ENCODE results near the gene KSR1.
"Not testable (repeated sequence)": the region's sequence is repeated elsewhere in the genome, so short reads cannot be mapped to it uniquely, and the experiment has no call there.

The KSR1 gene

DNA sequence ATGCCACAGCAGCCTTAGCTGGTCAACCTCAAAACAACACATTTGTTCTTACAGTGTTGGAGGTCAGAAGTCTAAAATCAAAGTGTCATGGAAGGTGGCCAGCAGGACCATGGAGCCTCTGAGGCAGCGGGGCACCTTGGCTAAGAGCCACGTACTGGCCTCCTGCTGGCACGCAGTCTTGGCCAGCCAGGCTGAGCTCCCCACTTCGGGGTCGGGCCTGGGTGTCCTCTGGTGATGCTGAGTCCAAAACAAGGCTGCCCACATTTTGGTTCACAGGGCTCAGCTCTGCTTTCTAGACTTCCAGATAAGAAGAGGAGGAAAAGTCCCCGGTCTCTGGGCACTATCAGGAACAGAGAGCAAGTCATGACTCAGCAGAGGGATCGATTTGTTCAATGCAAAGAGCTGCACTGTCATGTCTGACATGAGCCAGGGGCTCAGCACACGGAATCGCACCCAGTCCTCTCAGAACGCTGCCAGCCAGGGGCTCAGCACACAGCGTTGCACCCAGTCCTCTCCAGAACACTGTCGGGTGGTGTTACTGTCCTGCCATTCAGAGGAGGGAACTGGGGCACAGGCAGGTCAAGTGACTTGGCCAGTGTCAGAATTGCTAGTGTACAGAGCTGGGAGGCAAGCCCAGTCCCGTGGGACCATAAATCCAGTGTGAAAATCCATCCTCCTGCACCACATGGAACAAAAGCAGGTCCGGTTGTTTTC is 177.2 kb downstream of the KSR1 start:
- DNase-seq (ENCODE audit: low read depth), result no peak

DNA sequence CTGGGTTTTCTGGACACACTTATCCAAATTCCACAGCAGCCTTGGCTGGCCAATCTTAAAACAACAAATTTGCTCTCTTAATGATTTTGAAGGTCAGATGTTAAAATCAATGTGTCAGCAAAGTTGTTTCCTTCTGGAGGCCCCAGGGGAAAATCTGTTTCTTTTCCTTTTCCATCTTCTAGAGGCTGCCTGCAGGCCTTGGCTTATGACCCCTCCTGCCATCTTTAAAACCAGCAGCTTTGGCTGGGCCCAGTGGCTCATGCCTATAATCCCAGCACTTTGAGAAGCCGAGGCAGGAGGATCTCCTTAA is 177.7 kb downstream of the KSR1 start:
- DNase-seq (ENCODE audit: low read depth), result no peak

DNA sequence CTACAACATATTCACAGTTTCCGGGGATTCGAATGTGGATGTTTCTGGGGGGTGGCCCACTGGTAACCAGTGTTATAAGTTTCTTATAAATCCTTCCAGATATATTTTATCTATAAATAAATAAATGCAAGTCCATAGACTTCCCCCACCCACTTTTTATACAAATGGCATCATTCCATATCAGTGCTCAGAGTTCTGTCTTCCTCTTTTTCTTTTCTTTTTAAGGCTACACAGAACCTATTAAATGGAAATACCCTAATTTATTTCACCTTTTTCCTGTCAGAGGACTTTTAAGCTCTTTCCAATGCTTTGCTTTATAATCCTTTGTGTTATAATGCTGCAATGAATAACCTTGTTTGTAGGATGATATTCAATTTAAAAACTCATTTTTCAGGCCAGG is 178.5 kb downstream of the KSR1 start:
- no peak for DNase-seq (ENCODE audit: low read depth)

DNA sequence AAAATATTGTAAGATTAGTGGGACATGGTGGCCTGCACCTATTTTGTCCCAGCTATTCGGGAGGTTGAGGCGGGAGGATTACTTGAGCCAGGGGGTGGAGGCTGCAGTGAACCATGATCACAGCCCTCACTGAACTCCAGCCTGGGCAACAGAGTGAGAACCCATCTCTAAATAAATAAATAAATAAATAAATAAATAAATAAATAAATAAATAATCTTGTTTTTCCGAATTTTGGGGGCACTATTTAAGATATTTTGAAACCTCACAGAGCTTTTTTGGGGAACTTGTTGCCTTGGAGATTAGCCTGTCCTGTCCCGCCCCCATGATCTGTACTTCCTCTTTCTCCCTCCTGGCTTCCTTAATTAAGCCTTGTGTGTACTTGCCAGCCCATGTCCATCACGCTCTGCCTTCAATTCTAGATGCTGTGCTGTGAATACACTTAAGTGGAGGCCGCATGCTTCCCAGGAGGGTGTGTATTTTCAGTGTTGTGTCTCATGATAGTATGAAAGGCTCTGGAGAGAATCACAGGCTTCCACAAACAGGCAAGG is 179.1 kb downstream of the KSR1 start:
- no peak for DNase-seq (ENCODE audit: low read depth)

DNA sequence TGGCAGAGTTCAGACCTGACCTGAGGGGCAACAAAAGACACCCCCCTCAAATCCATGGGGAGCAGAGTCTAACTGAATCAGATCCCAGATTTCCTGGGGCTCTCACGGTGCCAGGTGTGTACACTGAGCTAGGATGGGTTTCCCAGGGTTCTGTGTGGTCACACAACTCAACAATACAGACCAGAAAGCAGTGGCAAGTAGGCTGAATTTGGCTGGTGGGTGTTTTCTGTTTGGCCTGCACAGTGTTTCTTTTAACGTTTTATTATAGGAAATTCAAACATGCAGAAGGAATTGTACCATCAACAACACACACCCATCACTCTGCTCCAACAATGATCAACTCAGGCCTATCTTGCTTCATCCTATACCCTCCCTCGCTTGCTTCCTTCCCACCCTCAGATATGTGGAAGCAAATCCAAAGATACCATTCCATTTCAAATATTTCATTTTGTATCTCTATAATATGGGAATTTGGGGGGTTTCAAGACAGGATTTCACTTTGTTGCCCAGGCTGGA is 179.8 kb downstream of the KSR1 start:
- not testable (repeated sequence) for DNase-seq (ENCODE audit: low read depth)

DNA sequence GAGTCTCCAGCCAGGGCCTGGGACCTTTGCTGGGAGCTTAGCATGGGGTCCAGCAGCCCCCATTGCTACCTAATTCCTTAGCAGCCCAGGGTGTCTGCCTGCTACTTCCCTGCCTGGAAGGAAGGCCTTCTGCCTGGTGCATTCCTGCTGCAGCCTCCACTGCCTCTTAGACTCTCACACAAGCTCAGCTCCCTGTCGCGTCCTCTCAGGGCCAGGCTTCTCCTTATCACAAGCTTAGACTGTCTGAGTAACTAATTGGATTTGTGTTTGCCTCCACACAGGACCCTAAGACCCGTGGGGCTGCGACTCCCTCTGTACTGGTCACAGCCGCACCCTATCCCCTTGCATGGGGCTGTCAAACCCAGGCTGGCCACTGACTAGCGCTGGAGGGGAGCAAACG is 181.6 kb downstream of the KSR1 start:
- DNase-seq (ENCODE audit: low read depth), result not testable (repeated sequence)

DNA sequence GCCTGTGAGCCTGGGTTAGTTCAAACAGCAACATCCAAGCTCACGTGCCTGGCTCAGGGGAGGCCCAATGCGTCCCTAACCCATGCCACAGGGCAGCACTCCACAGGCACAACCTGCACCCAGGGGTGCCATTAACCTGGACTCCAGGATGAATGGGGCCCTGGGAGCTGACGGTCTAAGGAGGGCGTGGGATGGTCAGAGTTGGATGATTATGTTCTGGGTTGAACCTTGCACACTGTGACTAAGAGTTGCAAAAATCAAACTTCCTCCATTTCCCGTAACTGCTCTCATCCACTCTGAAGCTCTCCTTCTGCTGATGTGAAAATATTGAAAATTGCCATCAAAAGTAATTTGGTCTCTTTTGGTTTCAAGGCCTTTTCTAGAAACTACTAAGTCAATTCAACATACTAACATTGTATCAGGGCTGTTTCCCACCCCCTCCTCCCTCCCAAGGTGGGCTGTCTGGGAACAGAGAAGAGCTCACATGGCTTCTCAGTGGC is 182.2 kb downstream of the KSR1 start:
- DNase-seq (ENCODE audit: low read depth), result not testable (repeated sequence)

DNA sequence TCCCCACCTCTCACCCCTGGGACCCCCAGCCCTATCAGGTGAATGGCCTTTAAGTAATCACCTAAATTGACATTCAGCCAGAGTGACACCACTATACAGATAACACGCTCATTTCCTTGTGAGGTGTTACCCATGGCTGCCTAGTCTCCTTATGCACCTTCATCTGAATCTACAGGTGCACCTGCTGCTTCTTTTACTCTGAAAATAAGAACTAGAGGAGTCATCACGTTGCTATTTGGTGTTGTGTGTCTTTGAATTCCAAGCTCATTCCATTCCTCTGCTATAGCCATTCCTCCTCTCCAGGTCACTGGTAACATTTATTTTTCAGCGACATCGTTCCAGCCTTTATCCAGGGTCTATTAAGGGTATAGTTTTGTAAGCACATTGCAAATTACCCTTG is 184.5 kb downstream of the KSR1 start:
- DNase-seq (ENCODE audit: low read depth), result no peak

DNA sequence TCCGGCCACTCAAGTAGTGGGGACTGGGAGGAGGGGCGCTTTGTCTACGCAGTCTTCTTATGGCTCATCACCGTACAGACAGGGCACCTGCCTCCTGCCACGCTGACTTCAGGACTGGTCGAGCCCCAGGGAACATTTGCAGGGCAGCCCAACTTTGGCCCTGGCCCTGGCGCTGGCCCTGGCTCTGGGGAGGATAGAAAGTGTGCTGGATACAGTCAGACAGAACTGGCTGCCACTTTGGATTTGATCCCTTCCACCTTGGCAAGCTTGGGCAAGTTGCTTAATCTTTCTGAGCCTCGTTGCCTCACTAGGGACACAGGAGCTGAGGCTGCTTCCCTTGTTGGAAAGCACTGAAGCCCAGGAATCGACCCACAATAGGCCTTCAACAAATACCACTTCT is 188.3 kb downstream of the KSR1 start:
- DNase-seq (ENCODE audit: low read depth), result no peak

DNA sequence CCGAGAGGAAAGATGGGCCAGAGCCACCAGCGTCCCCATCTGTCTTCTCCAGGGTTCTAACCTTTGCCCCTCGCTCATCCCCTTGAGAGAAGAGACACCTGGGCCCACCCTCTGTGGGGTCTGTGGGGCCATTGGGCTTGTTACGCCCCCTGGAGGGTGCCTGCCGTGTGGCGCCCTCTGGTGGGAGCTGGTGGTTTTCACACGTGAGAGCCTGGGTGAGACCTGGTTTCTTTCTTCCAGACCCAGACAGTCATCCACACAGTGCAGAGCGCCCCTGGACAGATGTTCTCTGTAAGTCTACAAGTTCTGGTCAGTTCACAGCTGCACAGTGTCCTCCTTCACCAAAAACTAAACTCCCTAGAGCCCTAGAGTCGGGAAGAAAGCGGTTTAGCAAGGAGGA is 189.4 kb downstream of the KSR1 start:
- not testable (repeated sequence) for DNase-seq (ENCODE audit: low read depth)

DNA sequence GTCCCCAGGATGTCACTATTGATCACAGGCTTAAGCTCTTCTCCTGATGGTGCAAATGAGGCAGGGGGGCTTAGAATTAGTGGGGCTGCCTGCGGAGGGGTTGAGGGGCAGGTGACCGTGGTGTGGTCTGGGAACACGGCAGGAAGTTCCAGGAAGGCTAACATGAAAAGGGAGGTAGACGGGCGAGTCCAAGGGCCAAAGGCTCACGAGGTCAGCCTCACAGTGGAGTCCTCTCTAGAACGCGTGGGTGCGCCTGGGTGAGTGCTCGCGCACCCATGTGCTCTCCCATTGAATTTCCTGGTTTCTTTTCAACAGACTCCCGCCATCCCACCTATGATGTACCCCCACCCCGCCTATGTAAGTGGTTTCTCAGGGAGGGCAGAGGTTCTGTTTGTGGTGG is 190.0 kb downstream of the KSR1 start:
- no peak for DNase-seq (ENCODE audit: low read depth)

DNA sequence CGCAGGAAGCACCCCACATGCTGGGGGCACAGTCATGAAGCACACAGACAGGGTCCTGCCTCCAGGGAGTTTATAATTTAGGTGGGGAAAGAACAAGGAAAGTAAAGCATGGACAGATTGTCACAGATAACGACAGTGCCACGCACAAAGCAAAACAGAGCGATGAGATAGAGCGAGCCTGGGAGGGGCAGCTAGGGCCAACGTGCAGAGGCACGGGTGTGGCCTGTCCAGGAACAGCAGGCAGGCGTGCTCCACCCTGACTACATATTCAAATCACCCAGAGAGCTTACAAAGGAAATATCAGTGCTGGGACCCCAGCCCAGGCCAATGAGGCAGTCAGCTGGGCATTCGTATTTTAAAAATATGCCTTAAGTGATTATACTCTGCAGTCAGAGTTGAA is 191.5 kb downstream of the KSR1 start:
- no peak for DNase-seq (ENCODE audit: low read depth)

DNA sequence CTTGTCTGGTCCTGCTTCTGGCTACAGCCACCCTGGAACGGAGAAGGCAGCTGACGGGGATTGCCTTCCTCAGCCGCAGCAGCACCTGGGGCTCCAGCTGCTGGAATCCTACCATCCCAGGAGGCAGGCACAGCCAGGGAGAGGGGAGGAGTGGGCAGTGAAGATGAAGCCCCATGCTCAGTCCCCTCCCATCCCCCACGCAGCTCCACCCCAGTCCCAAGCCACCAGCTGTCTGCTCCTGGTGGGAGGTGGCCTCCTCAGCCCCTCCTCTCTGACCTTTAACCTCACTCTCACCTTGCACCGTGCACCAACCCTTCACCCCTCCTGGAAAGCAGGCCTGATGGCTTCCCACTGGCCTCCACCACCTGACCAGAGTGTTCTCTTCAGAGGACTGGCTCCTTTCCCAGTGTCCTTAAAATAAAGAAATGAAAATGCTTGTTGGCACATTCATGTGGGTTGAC is 192.9 kb downstream of the KSR1 start:
- not testable (repeated sequence) for DNase-seq (ENCODE audit: low read depth)

DNA sequence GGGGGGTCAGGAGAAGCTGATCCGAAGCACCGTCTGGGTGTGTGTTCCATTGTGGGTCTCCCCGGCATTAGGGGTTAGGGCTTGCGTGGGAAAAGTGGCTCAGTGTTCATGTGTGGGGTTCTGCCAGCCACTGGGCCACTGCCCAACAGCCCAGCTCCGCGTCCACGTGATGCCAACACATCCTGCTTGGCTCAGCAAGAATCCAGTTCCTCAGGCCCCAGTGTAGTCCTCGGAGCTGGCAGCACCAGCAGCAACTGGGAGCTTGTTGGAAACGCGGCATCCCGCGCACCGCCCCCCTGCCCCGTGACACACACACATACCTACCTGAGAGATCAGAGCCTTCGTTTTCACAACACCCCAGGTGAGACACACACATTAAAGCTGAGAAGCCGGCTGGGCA is 193.7 kb downstream of the KSR1 start:
- no peak for DNase-seq (ENCODE audit: low read depth)

DNA sequence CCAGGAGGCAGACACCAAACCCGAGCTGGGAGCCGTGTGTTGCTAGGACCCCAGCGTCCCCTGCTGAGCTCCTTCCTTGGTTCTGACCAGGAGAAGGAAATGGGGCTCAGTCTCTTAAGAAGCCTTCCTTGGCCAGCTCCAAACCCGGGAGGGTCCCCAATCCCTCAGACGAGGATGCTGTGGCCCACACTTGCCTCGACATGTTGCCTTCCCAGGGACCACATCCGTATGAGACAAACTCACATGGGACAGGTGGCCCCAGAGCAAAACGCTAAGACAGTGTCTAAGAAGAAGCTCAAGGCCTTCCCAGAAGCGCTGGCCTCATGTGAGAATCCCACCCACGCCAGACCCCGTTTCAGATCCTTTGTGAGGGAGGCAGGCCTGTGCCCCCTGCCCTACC is 194.6 kb downstream of the KSR1 start:
- no peak for DNase-seq (ENCODE audit: low read depth)

DNA sequence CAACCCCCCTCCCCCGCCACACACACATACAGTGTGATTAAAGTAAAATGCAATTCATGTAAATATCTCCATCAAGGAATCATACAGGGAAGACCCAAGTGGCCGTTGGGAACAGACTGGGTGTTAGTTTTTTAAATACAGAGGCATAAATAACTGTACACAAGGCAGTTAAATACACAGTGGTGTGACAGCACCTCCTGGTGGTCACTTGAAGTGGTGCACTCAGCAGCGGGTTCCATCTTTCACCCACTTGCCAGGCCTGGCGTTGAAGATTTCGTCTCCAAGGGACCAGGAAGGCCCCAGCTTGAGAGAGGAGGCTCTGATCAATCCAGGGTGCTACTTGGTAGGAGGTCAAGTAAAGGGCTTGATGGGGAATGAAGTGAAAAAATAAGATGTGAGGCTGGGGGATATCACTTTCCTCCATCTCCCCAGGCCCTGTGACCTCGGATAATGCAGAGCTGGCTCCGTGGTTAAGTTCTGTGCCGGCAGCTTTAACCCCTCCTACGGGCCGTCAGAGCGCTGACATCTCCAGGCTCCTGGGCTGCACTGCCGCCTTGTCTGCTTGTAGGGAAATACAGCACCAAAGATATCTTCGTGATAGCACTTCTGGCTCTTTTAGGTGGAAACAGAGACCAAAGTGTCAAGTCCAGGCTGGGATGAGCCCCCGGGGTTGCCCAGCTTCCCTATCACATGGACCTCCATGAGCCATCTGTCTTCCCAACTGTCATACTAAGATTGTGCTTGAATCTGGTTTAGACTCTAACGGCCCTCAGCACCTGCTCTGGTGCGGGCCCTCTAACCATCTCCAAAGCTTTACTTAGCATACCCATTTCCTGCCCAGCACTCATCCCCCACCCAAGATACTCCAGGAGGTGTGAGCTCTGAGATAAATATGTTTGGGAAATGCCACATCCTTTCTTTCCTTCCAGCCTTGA is 195.4 kb downstream of the KSR1 start:
- DNase-seq (ENCODE audit: low read depth), result no peak

DNA sequence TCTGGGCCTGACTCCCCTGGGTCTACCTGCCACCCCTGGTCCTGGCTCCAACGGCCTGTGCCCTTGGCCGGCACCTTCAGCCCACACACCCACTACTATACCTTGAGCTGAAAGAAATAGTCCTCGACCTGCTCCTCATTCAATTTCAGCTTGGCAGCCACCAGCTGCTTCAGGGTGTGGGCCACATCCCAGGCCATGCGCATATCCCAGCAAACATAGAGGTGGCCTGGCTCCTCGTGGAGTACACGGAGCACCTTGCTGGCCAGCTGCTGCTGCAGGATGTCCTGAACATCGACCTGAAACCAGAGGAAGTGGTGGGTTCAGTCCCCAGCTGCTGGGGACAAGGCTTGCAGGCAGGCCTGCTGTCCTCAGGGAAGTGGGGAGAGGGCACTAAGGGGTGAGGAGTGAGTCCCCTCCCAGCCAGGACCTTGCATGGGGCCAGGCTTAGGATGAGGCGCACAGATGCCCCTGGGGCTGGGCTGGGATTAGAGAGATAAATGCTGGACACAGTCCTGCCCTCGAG is 197.3 kb downstream of the KSR1 start:
- DNase-seq (ENCODE audit: low read depth), result not testable (repeated sequence)

DNA sequence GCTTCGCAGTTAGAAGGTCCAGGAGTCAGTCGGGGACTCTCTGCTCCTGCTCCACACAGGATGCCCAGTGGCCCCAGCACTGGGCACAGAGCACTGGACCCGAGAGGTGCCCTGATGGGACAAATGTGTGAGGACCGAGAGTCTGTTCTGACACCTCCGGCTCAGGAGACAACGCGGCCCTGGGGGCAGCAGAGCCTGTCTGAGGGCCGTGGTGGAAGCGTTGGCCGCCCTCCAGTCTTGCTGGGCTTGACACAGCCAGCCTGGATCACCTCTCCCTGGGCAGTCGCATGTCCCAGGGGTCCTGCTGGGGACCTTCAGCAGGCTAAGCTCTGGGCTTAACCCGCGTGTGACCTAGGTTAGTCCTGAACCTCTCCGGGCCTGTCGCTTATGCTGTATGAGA is 197.9 kb downstream of the KSR1 start:
- DNase-seq (ENCODE audit: low read depth), result no peak

DNA sequence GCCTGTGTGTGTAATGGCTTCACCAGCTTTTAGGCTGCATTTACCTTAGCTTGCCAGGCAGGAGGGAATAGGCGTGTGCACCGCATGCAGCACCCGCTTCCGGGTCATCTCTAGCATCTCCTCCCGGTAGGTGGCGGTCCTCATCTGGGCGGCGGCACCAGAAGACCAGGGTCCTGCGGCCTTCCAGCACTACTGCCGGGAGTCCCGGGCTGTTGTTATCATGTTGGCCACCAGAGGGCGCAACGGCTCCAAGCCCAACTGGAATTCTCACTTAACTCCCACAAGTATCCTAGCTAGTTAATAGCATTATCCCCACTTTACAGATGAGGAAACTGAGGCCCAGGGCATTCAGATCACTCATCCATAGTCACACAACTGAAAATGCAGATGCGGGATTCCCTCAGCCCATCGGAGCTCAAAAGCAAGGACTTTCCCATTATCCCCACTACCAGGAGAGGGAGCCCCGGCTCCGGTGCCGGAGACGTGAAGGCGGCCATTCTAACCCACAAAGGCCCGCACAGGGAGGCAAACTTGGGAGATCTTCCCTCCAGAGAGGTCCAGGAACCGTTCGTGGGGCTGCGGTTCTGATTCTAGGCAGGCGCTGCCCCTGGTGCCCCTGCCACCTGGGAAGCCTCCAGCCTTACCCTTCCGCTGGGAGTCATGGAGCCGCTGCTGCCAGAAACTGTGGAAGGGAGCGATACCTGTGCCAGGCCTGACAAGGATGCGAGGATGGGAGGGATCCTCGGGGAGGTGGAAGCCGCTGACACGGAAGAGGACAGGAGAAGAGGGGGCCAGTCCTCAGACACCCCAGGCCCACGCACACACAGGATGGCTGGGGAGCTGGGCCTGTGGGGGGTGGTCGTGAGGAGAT is 198.6 kb downstream of the KSR1 start:
- peak; percentile 63 for DNase-seq (ENCODE audit: low read depth)

DNA sequence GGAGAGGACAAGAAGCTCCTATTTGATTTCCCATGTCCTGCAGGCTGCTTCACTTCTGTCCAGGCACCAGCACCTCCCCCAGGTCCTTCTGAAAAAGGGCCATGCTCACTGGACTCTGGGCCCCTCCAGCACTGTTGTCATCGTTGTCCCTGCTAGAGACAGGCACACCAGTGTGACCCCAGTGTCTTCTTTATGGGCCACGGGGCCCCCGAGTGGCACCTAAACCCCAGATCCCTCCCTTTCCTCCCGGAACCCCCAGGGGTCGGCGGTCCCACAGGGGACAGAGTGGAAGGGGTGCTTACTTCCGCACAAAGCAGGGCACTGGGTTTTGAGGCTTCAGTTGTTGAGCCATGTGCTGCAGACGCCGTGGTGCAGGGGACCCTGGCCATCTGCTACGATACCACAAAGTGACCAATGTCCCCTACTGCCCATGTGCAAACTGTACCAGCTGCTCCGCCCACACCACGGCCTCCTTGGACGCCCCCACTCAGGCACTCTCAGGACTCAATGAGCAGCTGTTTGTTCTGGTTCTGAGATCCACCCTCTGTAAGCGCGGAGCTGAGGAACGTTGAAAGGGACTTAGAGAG is 199.4 kb downstream of the KSR1 start:
- not testable (repeated sequence) for DNase-seq (ENCODE audit: low read depth)

DNA sequence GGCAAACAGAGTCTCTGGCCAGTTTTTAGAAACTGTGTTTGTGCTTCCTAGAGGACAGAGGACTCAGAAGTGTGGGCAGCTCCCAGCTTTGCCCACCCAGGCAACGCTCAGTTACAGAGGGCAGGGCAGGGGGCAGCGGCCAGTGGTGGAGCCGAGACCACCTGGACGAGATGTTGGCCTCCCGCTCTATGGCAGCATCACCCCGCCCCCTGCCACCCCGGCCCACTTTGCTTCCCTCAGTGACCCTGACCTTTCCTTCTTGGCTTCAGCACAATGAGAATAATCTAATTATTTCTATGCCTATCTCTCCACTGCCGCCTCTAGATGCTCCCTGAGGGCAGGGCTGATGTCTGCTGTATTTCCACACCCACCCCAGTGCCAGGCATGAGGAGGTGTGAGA is 200.4 kb downstream of the KSR1 start:
- not testable (repeated sequence) for DNase-seq (ENCODE audit: low read depth)
